AG09319 (cell line): ENCODE data around the gene SLC7A8.

ENCODE experiments used
- DNase-seq: peaks from one replicate; pipeline ENCODE4 v3.0.0-alpha.2; 2010; ENCODE audit warnings: low read depth; ENCODE audit errors: extremely low read depth
- CTCF ChIP-seq: IDR thresholded peaks from 2 replicates; pipeline ENCODE4 v1.5.1; 2011; ENCODE audit warnings: low read depth, mild to moderate bottlenecking, inconsistent platforms, low read length, moderate library complexity

The SLC7A8 gene

GRCh38 chr14:23181453-23181852 is 2.0 kb downstream of the SLC7A8 start:
- no peak for DNase-seq
- TF ChIP-seq CTCF: no peak

GRCh38 chr14:23177181-23177580 is 6.3 kb downstream of the SLC7A8 start:
- no peak for DNase-seq
- TF ChIP-seq CTCF: no peak

GRCh38 chr14:23175823-23176222 is 7.6 kb downstream of the SLC7A8 start:
- no peak for DNase-seq
- no peak for TF ChIP-seq CTCF

- no peak for DNase-seq
- no peak for TF ChIP-seq CTCF
Observed at GRCh38 chr14:23174296-23175184, 8.9 kb downstream of the SLC7A8 start.

GRCh38 chr14:23173796-23174195 is 9.7 kb downstream of the SLC7A8 start:
- TF ChIP-seq CTCF: no peak
- DNase-seq: no peak

- DNase-seq: no peak
Observed at GRCh38 chr14:23173031-23173430, 10.4 kb downstream of the SLC7A8 start.

More at GRCh38 chr14:23173031-23173430, 10.4 kb downstream of the SLC7A8 start:
- no peak for TF ChIP-seq CTCF
